ENCODE measurements around the gene CHAT.
A peak's percentile ranks its signal among the peaks of the same experiment; 100 is the strongest.

Gene CHAT

DNA sequence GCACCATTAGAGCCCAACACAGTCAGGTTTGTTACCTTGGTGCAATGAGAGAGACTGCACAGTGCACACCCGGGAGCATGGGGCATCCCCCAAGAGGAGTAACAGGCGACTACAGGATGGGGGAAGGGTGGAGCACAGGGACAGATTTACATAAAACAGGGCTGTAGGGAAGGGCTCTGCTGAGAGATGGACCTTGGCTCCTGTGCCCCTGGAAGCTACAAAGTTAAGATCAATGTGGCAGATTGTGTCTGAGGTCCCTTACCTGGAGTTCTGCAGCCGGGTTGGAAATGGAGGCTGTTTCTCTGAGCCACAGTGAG lies 17.4 kb upstream of the CHAT start:
- intact Hi-C loops (cut with DNase I): loop anchor here (10.0 kb wide), 1 partner anchor 318 kb away; no protein-coding TSS in a partner anchor
- no peak for DNase-seq

DNA sequence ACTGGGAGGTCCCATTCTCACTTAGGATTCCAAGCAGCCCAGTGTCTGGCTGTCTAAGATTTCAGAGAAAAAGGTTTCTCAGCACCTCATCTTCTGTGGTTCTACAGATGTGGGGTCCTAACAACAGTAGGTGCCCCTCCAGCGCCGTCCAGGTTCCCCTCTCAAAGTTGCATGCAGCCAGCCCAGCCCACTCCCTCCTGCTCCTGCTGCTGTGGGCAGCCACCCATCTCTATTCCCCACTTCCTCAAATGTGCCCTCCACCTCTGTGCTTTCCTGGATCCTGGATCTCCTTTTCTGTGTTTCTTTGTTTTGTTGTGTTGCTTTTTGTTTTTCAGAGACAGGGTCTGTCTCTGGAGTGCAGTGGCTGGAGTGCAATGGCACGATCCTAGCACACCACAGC lies 17.0 kb upstream of the CHAT start:
- intact Hi-C loops (cut with DNase I): loop anchor here (10.0 kb wide), 1 partner anchor 318 kb away; no protein-coding TSS in a partner anchor

GRCh38 chr10:49597426-49598163 lies 16.2 kb upstream of the CHAT start:
- intact Hi-C loops (cut with DNase I): loop anchor here (10.0 kb wide), 1 partner anchor 317 kb away; no protein-coding TSS in a partner anchor
- DNase-seq: no peak

More for the DNA sequence above, 17.0 kb upstream of the CHAT start:
- no peak for DNase-seq

- intact Hi-C loops (cut with DNase I): loop anchor here (10.0 kb wide), 1 partner anchor 316 kb away; no protein-coding TSS in a partner anchor
- no peak for DNase-seq
Measured at GRCh38 chr10:49598164-49598856, 15.5 kb upstream of the CHAT start.

DNA sequence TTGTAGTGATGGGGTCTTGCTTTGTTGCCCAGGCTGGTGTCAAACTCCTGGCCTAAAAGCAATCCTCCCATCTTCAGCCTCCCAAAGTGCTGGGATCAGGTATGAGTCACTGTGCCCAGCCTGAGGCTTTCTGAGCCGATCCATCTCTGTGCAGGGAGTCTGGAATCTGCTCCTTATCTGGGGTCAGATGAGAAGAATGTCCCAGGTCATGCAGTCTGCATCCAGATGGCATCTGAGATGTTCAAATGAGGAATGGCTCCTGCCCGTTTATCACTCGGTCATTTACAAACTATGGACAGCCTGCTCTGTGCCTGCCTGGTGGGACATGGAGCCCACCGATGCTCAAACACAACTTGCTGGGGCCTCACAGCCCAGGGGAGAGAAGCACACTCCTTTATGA lies 14.9 kb upstream of the CHAT start:
- intact Hi-C loops (cut with DNase I): loop anchor here (10.0 kb wide), 1 partner anchor 316 kb away; no protein-coding TSS in a partner anchor

GRCh38 chr10:49599546-49599945 lies 14.3 kb upstream of the CHAT start:
- DNase-seq: no peak
- intact Hi-C loops (cut with DNase I): loop anchor here (10.0 kb wide), 1 partner anchor 315 kb away; no protein-coding TSS in a partner anchor

More for the DNA sequence above, 14.9 kb upstream of the CHAT start:
- no peak for DNase-seq

DNA sequence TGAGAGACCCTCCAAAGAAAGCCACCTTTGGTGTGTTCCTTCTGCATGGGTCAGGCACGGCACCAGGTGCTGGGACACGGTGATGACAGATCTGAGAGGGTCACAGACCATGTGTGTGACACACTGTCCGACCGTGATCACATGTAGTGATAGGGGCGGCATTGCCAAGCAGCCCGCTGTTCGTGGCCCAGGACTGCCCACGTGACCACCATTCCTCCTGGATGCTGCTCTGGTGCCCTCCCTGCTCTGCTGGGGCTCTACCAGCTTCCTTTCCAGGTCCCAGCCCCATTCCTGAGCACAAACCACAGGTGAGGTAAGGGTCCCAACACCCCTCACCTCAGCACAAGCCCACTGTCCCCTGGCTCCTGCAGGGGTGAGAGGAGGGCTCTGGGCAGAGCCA lies 13.8 kb upstream of the CHAT start:
- intact Hi-C loops (cut with DNase I): no loop called here

DNA sequence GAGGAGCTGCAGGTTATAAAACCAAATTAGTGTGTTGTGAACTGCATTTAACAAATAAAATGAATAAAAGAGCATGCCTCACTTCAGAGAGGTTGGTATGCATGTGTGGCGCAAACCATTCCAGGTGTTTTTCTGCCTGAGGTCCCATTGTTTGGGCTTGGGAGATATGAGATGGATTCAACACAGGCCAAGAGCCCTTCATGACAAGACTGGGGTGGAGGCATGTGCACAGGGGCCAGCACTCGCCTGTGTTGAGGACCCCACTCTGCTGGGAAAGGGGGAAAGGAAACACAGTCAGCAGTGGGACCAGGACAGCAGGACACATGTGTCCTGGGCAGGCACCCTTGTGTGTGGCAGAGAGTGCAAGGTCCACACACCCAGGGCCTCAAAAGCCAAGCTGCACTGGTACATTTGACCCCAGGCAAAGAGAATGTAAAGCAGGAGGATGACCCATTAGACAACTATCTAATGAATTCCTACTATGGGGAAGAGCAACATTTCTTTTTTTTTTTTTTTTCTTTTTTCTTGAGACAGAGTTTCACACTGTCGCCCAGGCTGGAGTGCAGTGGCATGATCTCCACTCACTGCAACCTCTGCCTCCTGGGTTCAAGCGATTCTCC lies 12.9 kb upstream of the CHAT start:
- peak in 1 of 10 donors; percentile 32 for DNase-seq
- intact Hi-C loops (cut with DNase I): no loop called here

More for the DNA sequence above, 13.8 kb upstream of the CHAT start:
- DNase-seq: no peak

- intact Hi-C loops (cut with DNase I): no loop called here
- no peak for DNase-seq
Measured at GRCh38 chr10:49601857-49602256, 12.0 kb upstream of the CHAT start.

DNA sequence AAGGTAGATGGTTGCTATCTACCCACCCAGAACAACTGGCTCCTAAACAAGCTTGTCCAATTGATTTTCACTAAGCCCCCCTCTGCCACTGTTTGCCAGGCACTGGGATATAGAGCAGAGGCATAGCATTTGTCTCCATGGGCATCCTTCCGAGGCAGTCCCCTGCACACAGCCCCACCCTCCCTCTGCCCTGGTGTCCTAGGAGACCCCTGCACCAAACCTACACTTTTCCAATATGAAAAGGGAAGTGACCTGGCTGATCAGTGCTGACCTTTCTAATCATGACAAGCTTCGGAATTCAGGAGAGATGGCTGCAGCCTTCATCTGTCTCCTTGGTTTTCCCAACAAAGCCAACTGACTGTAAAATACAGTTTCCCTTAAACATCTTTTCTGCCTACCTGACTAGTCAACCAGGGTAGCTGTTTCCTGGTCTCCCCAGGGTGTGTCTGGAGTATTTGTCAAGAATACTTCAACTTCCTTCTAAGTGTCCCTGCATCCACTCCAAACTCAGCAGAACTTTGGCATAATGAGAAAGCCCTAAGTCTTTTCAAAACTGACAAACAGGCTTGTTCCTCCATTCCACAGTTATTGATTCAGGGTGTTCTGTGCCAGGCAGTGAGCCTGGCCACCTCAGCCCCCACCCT lies 11.3 kb upstream of the CHAT start:
- DNase-seq: no peak
- intact Hi-C loops (cut with DNase I): no loop called here

GRCh38 chr10:49605216-49605938 lies 8.5 kb upstream of the CHAT start:
- intact Hi-C loops (cut with DNase I): no loop called here
- DNase-seq: peak in 1 of 10 donors; percentile 57

DNA sequence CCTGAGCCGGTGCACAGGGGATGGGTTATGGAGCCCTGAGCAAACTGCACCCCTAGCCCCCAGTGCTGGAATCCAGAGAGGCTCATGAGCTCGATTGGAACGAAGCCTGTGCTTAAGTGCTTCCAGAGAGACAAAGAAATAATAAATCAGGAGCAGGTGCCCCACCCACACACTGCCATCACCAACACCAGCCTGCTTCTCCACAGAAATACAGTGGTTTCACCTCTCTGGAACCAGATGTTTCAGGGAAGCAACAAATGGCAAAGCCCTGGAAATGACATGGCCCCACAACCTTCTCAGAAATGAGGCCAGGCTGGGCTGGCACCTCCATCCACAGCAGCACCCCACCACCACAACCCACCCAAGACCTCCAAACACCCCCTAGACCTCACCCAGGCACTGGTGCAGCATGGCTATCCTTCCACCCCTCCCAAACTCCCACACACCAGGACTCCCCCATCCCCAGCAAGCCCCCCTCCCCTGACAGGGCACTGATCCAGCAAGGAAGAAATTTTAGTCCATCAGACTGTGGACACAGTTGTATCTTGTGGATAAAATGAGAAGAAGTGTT lies 7.8 kb upstream of the CHAT start:
- DNase-seq: no peak
- intact Hi-C loops (cut with DNase I): no loop called here

GRCh38 chr10:49606981-49607535 lies 6.8 kb upstream of the CHAT start:
- intact Hi-C loops (cut with DNase I): no loop called here
- DNase-seq: peak in 3 of 10 donors; percentile 25 to 72 (median 52)

GRCh38 chr10:49608166-49609005 lies 5.5 kb upstream of the CHAT start:
- DNase-seq: no peak
- intact Hi-C loops (cut with DNase I): no loop called here

- no peak for DNase-seq
- intact Hi-C loops (cut with DNase I): no loop called here
Measured at GRCh38 chr10:49609006-49609282, 4.9 kb upstream of the CHAT start.

GRCh38 chr10:49609283-49610113 lies 4.3 kb upstream of the CHAT start:
- intact Hi-C loops (cut with DNase I): no loop called here

GRCh38 chr10:49610114-49610457 lies 3.8 kb upstream of the CHAT start, which contains the start of gene SLC18A3:
Gene SLC18A3, plus strand, starts transcription at chr10:49610310. Its CDS starts 431 bp downstream, at chr10:49610741.
- intact Hi-C loops (cut with DNase I): no loop called here
- DNase-seq: no peak

More at GRCh38 chr10:49609283-49610113, 4.3 kb upstream of the CHAT start:
- no peak for DNase-seq
